SK-N-SH treated with all-trans-retinoic acid at 6 μM for 48 hours (cell line): ENCODE measurements around the gene POMGNT1.
"Not testable (repeated sequence)": the region's sequence is repeated elsewhere in the genome, so short reads cannot be mapped to it uniquely, and the experiment has no call there.

Source experiments
- ATAC-seq: fragments of 200-7000 bp; cut with Tn5 transposase; 3 replicates; pipeline ENCODE4 v1.9.1; 2020; ENCODE audit warnings: mild to moderate bottlenecking, moderate library complexity
- ARNTL ChIP-seq: fragments of 450-650 bp; formaldehyde crosslinking; IDR thresholded peaks from 2 replicates; pipeline ENCODE4 v1.5.0; 2020; ENCODE audit warnings: low read depth, mild to moderate bottlenecking, moderate library complexity, borderline replicate concordance
- BACH2 ChIP-seq: fragments of 250-450 bp; sonication (Bioruptor Pico); IDR thresholded peaks from 2 replicates; pipeline ENCODE4 v1.9.0; 2021; ENCODE audit warnings: mild to moderate bottlenecking, borderline replicate concordance
- CSDC2 ChIP-seq: fragments of 250-450 bp; sonication (Bioruptor Pico); IDR thresholded peaks from 2 replicates; pipeline ENCODE4 v1.5.0; 2020; ENCODE audit warnings: mild to moderate bottlenecking, moderate library complexity
- CSRNP3 ChIP-seq: fragments of 250-450 bp; sonication (Bioruptor Pico); IDR thresholded peaks from 2 replicates; pipeline ENCODE4 v1.5.1; 2021; ENCODE audit warnings: mild to moderate bottlenecking, moderate library complexity
- GLIS3 ChIP-seq: fragments of 250-450 bp; sonication (Bioruptor Pico); IDR thresholded peaks from 2 replicates; pipeline ENCODE4 v1.5.0; 2020; ENCODE audit warnings: mild to moderate bottlenecking, moderate library complexity
- ISL1 ChIP-seq: fragments of 250-450 bp; sonication (Bioruptor Pico); IDR thresholded peaks from 2 replicates; pipeline ENCODE4 v2.1.2; 2022; ENCODE audit warnings: mild to moderate bottlenecking, moderate library complexity
- OSR1 ChIP-seq: fragments of 250-450 bp; sonication (Bioruptor Pico); IDR thresholded peaks from 2 replicates; pipeline ENCODE4 v1.8.0; 2022; ENCODE audit warnings: moderate library complexity, mild to moderate bottlenecking, inconsistent platforms
- PATZ1 ChIP-seq: fragments of 250-450 bp; sonication (Bioruptor Pico); IDR thresholded peaks from 2 replicates; pipeline ENCODE4 v1.8.0; 2020; ENCODE audit warnings: mild to moderate bottlenecking, moderate library complexity, borderline replicate concordance
- PPARA ChIP-seq: fragments of 250-450 bp; sonication (Bioruptor Pico); IDR thresholded peaks from 2 replicates; pipeline ENCODE4 v1.5.0; 2020; ENCODE audit warnings: mild to moderate bottlenecking, borderline replicate concordance
- RARB ChIP-seq: fragments of 250-450 bp; sonication (Bioruptor Pico); IDR thresholded peaks from 2 replicates; pipeline ENCODE4 v1.8.0; 2021; ENCODE audit warnings: mild to moderate bottlenecking, moderate library complexity
- SNAI2 ChIP-seq: fragments of 250-450 bp; sonication (Bioruptor Pico); IDR thresholded peaks from 2 replicates; pipeline ENCODE4 v1.5.0; 2020; ENCODE audit warnings: mild to moderate bottlenecking, moderate library complexity
- TCF4 ChIP-seq: fragments of 250-450 bp; sonication (Bioruptor Pico); IDR thresholded peaks from 2 replicates; pipeline ENCODE4 v1.8.0; 2021; ENCODE audit warnings: mild to moderate bottlenecking, moderate library complexity, borderline replicate concordance
- TOX ChIP-seq: fragments of 250-450 bp; sonication (Bioruptor Pico); IDR thresholded peaks from 2 replicates; pipeline ENCODE4 v1.8.0; 2021; ENCODE audit warnings: mild to moderate bottlenecking, moderate library complexity, borderline replicate concordance
- ZFP3 ChIP-seq: fragments of 250-450 bp; sonication (Bioruptor Pico); IDR thresholded peaks from 2 replicates; pipeline ENCODE4 v1.5.0; 2020; ENCODE audit warnings: mild to moderate bottlenecking, moderate library complexity
- ZFP30 ChIP-seq: fragments of 450-650 bp; formaldehyde crosslinking; IDR thresholded peaks from 2 replicates; pipeline ENCODE4 v1.5.0; 2022; ENCODE audit warnings: mild to moderate bottlenecking, moderate library complexity
- ZNF565 ChIP-seq: fragments of 450-650 bp; formaldehyde crosslinking; conservative IDR thresholded peaks from 2 replicates; pipeline ENCODE4 v1.5.0; 2020; ENCODE audit warnings: low read depth, mild to moderate bottlenecking, moderate library complexity
- ZNF70 ChIP-seq: fragments of 450-650 bp; formaldehyde crosslinking; IDR thresholded peaks from 2 replicates; pipeline ENCODE4 v1.5.0; 2020; ENCODE audit warnings: mild to moderate bottlenecking, moderate library complexity
- ZNF8 ChIP-seq: fragments of 450-650 bp; formaldehyde crosslinking; IDR thresholded peaks from 2 replicates; pipeline ENCODE4 v1.5.0; 2020; ENCODE audit warnings: mild to moderate bottlenecking, moderate library complexity
- TF ChIP-seq, protein P1 (sequence below): fragments of 250-450 bp; sonication (Bioruptor Pico); IDR thresholded peaks from 2 replicates; pipeline ENCODE4 v1.5.1; 2020; ENCODE audit warnings: low read depth, mild to moderate bottlenecking, moderate library complexity
- TF ChIP-seq, protein P2 (sequence below): fragments of 250-450 bp; sonication (Bioruptor Pico); IDR thresholded peaks from 2 replicates; pipeline ENCODE4 v1.5.0; 2020; ENCODE audit warnings: mild to moderate bottlenecking, moderate library complexity
- TF ChIP-seq, protein P3 (sequence below): fragments of 250-450 bp; sonication (Bioruptor Pico); IDR thresholded peaks from 2 replicates; pipeline ENCODE4 v1.8.0; 2021; ENCODE audit warnings: low read depth, mild to moderate bottlenecking, moderate library complexity, borderline replicate concordance

POMGNT1 gene

GRCh38 chr1:46236882-46237281, 38.6 kb upstream of the POMGNT1 start:
- no peak for TF ChIP-seq ZFP30
- no peak for TF ChIP-seq RARB
- TF ChIP-seq, protein P1, sequence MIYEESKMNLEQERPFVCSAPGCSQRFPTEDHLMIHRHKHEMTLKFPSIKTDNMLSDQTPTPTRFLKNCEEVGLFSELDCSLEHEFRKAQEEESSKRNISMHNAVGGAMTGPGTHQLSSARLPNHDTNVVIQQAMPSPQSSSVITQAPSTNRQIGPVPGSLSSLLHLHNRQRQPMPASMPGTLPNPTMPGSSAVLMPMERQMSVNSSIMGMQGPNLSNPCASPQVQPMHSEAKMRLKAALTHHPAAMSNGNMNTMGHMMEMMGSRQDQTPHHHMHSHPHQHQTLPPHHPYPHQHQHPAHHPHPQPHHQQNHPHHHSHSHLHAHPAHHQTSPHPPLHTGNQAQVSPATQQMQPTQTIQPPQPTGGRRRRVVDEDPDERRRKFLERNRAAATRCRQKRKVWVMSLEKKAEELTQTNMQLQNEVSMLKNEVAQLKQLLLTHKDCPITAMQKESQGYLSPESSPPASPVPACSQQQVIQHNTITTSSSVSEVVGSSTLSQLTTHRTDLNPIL (CRISPR knock-in tag): no peak
- no peak for TF ChIP-seq ZFP3 (CRISPR knock-in tag)
- TF ChIP-seq TOX (CRISPR knock-in tag): no peak
- TF ChIP-seq ZNF8 (CRISPR knock-in tag): no peak
- no peak for TF ChIP-seq PPARA
- TF ChIP-seq, protein P2, sequence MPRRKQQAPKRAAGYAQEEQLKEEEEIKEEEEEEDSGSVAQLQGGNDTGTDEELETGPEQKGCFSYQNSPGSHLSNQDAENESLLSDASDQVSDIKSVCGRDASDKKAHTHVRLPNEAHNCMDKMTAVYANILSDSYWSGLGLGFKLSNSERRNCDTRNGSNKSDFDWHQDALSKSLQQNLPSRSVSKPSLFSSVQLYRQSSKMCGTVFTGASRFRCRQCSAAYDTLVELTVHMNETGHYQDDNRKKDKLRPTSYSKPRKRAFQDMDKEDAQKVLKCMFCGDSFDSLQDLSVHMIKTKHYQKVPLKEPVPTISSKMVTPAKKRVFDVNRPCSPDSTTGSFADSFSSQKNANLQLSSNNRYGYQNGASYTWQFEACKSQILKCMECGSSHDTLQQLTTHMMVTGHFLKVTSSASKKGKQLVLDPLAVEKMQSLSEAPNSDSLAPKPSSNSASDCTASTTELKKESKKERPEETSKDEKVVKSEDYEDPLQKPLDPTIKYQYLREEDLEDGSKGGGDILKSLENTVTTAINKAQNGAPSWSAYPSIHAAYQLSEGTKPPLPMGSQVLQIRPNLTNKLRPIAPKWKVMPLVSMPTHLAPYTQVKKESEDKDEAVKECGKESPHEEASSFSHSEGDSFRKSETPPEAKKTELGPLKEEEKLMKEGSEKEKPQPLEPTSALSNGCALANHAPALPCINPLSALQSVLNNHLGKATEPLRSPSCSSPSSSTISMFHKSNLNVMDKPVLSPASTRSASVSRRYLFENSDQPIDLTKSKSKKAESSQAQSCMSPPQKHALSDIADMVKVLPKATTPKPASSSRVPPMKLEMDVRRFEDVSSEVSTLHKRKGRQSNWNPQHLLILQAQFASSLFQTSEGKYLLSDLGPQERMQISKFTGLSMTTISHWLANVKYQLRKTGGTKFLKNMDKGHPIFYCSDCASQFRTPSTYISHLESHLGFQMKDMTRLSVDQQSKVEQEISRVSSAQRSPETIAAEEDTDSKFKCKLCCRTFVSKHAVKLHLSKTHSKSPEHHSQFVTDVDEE: no peak
- no peak for TF ChIP-seq OSR1 (CRISPR knock-in tag)
- TF ChIP-seq GLIS3 (CRISPR knock-in tag): no peak
- no peak for TF ChIP-seq TCF4 (CRISPR knock-in tag)
- TF ChIP-seq SNAI2 (CRISPR knock-in tag): no peak
- no peak for TF ChIP-seq CSDC2 (CRISPR knock-in tag)
- TF ChIP-seq, protein P3, sequence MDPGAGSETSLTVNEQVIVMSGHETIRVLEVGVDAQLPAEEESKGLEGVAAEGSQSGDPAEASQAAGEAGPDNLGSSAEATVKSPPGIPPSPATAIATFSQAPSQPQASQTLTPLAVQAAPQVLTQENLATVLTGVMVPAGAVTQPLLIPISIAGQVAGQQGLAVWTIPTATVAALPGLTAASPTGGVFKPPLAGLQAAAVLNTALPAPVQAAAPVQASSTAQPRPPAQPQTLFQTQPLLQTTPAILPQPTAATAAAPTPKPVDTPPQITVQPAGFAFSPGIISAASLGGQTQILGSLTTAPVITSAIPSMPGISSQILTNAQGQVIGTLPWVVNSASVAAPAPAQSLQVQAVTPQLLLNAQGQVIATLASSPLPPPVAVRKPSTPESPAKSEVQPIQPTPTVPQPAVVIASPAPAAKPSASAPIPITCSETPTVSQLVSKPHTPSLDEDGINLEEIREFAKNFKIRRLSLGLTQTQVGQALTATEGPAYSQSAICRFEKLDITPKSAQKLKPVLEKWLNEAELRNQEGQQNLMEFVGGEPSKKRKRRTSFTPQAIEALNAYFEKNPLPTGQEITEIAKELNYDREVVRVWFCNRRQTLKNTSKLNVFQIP: no peak
- no peak for TF ChIP-seq ISL1 (CRISPR knock-in tag)
- TF ChIP-seq, all 23 proteins: peak for 0
- no peak for ATAC-seq

DNA sequence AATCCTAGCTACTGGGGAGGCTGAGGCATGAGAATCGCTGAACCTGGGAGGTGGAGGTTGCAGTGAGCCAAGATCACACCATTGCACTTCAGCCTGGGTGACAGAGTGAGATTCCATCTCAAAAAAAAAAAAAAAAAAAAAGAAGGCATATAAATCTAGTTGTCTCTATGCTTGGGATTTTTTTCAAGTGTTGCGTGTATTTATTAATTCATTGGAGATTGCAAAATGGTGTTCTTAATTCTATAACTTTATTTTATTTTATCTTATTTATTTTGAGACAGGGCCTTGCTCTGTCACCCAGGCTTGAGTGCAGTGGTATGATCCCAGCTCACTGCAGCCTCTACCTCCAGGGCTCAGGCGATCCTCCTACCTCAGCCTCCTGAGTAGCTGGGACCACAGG, 33.0 kb upstream of the POMGNT1 start:
- ATAC-seq: not testable (repeated sequence)

DNA sequence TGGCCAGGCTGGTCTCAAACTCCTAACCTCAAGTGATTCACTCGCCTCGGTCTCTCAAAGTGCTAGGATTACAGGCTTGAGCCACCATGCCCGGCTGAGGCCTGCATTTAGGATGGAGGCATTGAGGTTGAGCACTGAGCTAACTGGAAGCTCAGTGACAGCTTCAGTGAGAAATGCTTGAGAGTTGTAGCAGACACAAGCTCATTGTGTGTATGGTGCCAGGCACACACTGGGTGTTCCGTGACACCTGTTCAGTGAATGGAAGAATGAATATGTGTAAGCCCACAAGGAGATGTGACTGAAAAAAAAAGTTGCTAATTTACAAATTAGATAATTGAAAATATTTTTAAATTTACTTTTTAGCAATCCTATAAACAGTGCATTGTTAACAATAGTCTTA, 26.7 kb upstream of the POMGNT1 start:
- ATAC-seq: no peak

DNA sequence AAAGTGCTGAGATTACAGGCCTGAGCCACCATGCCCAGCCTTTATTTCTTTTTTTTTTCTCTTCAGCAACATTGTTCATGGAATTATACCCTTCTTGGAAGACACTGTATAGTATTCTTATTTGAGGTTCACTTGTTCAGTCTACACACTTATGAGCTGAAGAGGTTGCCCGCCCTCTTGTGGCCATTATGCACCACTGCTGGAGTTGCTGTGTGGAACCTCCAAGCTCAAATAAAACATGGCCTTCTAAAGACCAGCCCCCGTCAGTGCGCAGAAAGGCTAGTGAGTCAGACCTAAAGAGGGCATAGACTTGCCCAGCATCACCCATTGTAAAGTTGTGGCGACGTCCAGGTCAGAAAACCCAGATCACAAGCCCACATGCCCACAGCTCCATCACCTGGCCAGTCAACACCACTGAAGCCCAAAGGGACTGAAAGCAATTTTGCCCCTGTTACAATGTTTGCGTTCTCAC, 25.3 kb upstream of the POMGNT1 start:
- peak; percentile 99 for ATAC-seq
- TF ChIP-seq PPARA: no peak
- TF ChIP-seq, protein P3: no peak
- TF ChIP-seq OSR1 (CRISPR knock-in tag): no peak
- TF ChIP-seq BACH2 (CRISPR knock-in tag): no peak
- no peak for TF ChIP-seq ZNF565 (CRISPR knock-in tag)
- TF ChIP-seq ZNF70 (CRISPR knock-in tag): no peak
- no peak for TF ChIP-seq CSRNP3 (CRISPR knock-in tag)
- TF ChIP-seq ZNF8 (CRISPR knock-in tag): no peak
- no peak for TF ChIP-seq PATZ1

More for the DNA sequence above, 26.7 kb upstream of the POMGNT1 start:
- TF ChIP-seq PPARA: no peak
- TF ChIP-seq GLIS3 (CRISPR knock-in tag): no peak
- TF ChIP-seq CSDC2 (CRISPR knock-in tag): no peak
- TF ChIP-seq ZNF8 (CRISPR knock-in tag): no peak
- no peak for TF ChIP-seq OSR1 (CRISPR knock-in tag)
- no peak for TF ChIP-seq ARNTL
- TF ChIP-seq, protein P1 (CRISPR knock-in tag): no peak
- TF ChIP-seq ZFP30: no peak
- no peak for TF ChIP-seq ZFP3 (CRISPR knock-in tag)
- no peak for TF ChIP-seq BACH2 (CRISPR knock-in tag)

DNA sequence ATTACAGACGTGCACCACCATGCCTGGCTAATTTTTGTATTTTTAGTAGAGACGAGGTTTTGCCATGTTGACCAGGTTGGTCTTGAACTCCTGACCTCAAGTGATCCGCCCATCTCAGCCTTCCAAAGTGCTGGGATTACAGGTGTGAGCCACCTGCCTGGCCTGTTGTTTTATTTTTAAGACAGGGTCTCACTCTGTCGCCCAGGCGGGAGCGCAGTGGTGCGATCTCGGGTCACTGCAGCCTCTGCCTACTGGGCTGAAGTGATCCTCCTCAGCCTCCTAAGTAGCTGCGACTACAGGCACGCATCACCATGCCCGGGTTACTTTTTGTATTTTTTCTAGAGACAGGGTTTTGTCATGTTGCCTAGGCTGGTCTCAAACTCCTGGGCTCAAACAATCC, 24.8 kb upstream of the POMGNT1 start:
- not testable (repeated sequence) for ATAC-seq
